Small intestine (tissue), 7 donors: ENCODE measurements around the gene TSPOAP1. TPM values are rescaled to one million over a fixed set of nuclear protein-coding genes. Genes with fewer than 3 reads are reported as not detected.

Experiments
- DNase-seq, 2 donors: peaks; one replicate each; pipeline versions ENCODE4 v3.0.0 to v3.0.0-alpha.2; 2013
- FAIRE-seq: peaks from 2 replicates; lab custom pipeline; 2012; peaks lifted over from hg19 to GRCh38; lab: Jason Lieb, UNC
- H3K27ac ChIP-seq, 3 donors: one replicate each; pipeline ENCODE4 v1.5.1; 2013; ENCODE audit warnings: low read length in 2 of 3, mild to moderate bottlenecking in 2 of 3, control low read depth in 1 of 3, inconsistent platforms in 1 of 3, low read depth in 1 of 3, moderate library complexity in 1 of 3
- H3K27me3 ChIP-seq, 3 donors: one replicate each; pipeline ENCODE4 v1.6.1; 2013; ENCODE audit warnings: low read length in 3 of 3, inconsistent platforms in 1 of 3; ENCODE audit not compliant: control insufficient read depth in 3 of 3, insufficient read depth in 3 of 3
- H3K36me3 ChIP-seq, 3 donors: one replicate each; pipeline ENCODE4 v1.6.1; 2013; ENCODE audit warnings: low read length in 3 of 3, inconsistent platforms in 1 of 3, low read depth in 1 of 3, mild to moderate bottlenecking in 1 of 3, moderate library complexity in 1 of 3; ENCODE audit not compliant: control insufficient read depth in 3 of 3, insufficient read depth in 2 of 3
- H3K4me1 ChIP-seq, 3 donors: one replicate each; pipeline ENCODE4 v1.6.1; 2013; ENCODE audit warnings: low read length in 2 of 3, inconsistent platforms in 1 of 3, low read depth in 1 of 3, mild to moderate bottlenecking in 1 of 3, moderate library complexity in 1 of 3; ENCODE audit not compliant: control insufficient read depth in 3 of 3, insufficient read depth in 2 of 3
- H3K4me3 ChIP-seq, 3 donors: one replicate each; pipeline ENCODE4 v1.5.1; 2013; ENCODE audit warnings: low read length in 3 of 3, control low read depth in 1 of 3, inconsistent platforms in 1 of 3, low read depth in 1 of 3, mild to moderate bottlenecking in 1 of 3, moderate library complexity in 1 of 3
- H3K9me3 ChIP-seq, 2 donors: one replicate each; pipeline ENCODE4 v1.6.1; 2013; ENCODE audit warnings: low read depth in 1 of 2, low read length in 1 of 2; ENCODE audit not compliant: control insufficient read depth in 2 of 2, insufficient read depth in 1 of 2
- WGBS, 3 donors: extraction: QIAGEN DNeasy Blood & Tissue Kit; methylation state at CpG; one replicate each; pipeline ENCODE4 v1.1.7; 2013; 5-methylcytosine and 5-hydroxymethylcytosine counted together
- polyA plus RNA-seq, 4 donors: library from polyadenylated mRNA; stranded (reverse) in 3 of 4; unstranded in 1 of 4; fragments of 200-250 nt in 3 of 4; fragments of 120-200 nt in 1 of 4; gene quantifications; one replicate each; pipeline versions ENCODE4 v1.2.1 to v1.2.3, GENCODE V29; 2013
- donor health status: healthy with polysubstance abuse.
- donor health status: control.
- donor health status: control.
- donor health status: Bipolar disorder and iron deficiency.
- donor health status: healthy.

Gene TSPOAP1
- polyA plus RNA-seq, 4 donors = 0.89 to 10.9 (median 2.6) TPM

- DNase-seq (no peak), FAIRE-seq (no peak)
- Histone ChIP-seq H3K4me3 (peak overlapping the region in 1 of 3 donors; percentile 15), H3K9me3 (no peaks in the 10 kb centered on the region), H3K27me3 (peaks cover 2 to 46% (median 4%) of the 10 kb centered on the region in 3 donors), H3K27ac (peak overlapping the region in 1 of 3 donors; percentile 17), H3K36me3 (no peaks in the 10 kb centered on the region), H3K4me1 (peaks cover 0 to 5% (median 0%) of the 10 kb centered on the region in 3 donors)
- 16 to 36% (median 33%) methylated on average over 5 of the region's 5 CpGs for WGBS, 3 donors
These were observed 50.0 kb downstream of the TSPOAP1 start for GRCh38 chr17:58278661-58279015.

GRCh38 chr17:58277802-58278595, 50.6 kb downstream of the TSPOAP1 start:
- FAIRE-seq = no peak

GRCh38 chr17:58277107-58277801, 51.3 kb downstream of the TSPOAP1 start:
- DNase-seq (peak in 1 of 2 donors; percentile 8), FAIRE-seq (no peak)
- 56 to 61% (median 59%) methylated on average over 5 of the region's 5 CpGs for WGBS, 3 donors
- Histone ChIP-seq H3K4me3 (no peak overlapping the region), H3K27ac (no peak overlapping the region), H3K4me1 (peaks cover 0 to 5% (median 0%) of the 10 kb centered on the region in 3 donors), H3K9me3 (no peaks in the 10 kb centered on the region), H3K36me3 (no peaks in the 10 kb centered on the region), H3K27me3 (peaks cover 2 to 44% (median 4%) of the 10 kb centered on the region in 3 donors)

More at GRCh38 chr17:58277802-58278595, 50.6 kb downstream of the TSPOAP1 start:
- DNase-seq = no peak
- Histone ChIP-seq H3K4me3 (no peak overlapping the region), H3K27me3 (peaks cover 2 to 44% (median 4%) of the 10 kb centered on the region in 3 donors), H3K27ac (peak overlapping the region in 1 of 3 donors; percentile 17), H3K36me3 (no peaks in the 10 kb centered on the region), H3K9me3 (no peaks in the 10 kb centered on the region), H3K4me1 (peaks cover 0 to 5% (median 0%) of the 10 kb centered on the region in 3 donors)
- 88 to 93% (median 89%) methylated on average over 34 to 36 of the region's 36 CpGs for WGBS, 3 donors

GRCh38 chr17:58276423-58276822, 52.2 kb downstream of the TSPOAP1 start:
- Histone ChIP-seq H3K9me3 (no peaks in the 10 kb centered on the region), H3K27me3 (peaks cover 2 to 42% (median 4%) of the 10 kb centered on the region in 3 donors), H3K36me3 (no peaks in the 10 kb centered on the region), H3K4me3 (no peak overlapping the region), H3K4me1 (peaks cover 0 to 5% (median 0%) of the 10 kb centered on the region in 3 donors), H3K27ac (no peak overlapping the region)
- DNase-seq = no peak
- no peak for FAIRE-seq
- WGBS, 3 donors = 49 to 57% (median 50%) methylated on average over 2 of the region's 2 CpGs

- DNase-seq = no peak
- Histone ChIP-seq H3K36me3 (no peaks in the 10 kb centered on the region), H3K27ac (no peak overlapping the region), H3K4me3 (no peak overlapping the region), H3K4me1 (peaks cover 0 to 5% (median 0%) of the 10 kb centered on the region in 3 donors), H3K27me3 (peaks cover 2 to 35% (median 4%) of the 10 kb centered on the region in 3 donors), H3K9me3 (no peaks in the 10 kb centered on the region)
- 80 to 92% (median 89%) methylated on average over 10 of the region's 10 CpGs for WGBS, 3 donors
- no peak for FAIRE-seq
These were observed 53.2 kb downstream of the TSPOAP1 start for GRCh38 chr17:58275417-58275816.

GRCh38 chr17:58273453-58274104, 55.0 kb downstream of the TSPOAP1 start:
- no peaks in the 10 kb centered on the region for H3K36me3 ChIP-seq
- H3K27me3 ChIP-seq = peaks cover 0 to 17% (median 0%) of the 10 kb centered on the region in 3 donors
- H3K9me3 ChIP-seq = no peaks in the 10 kb centered on the region
- no peaks in the 10 kb centered on the region for H3K4me1 ChIP-seq
- H3K27ac ChIP-seq = no peak overlapping the region
- H3K4me3 ChIP-seq = no peak overlapping the region
- 66 to 82% (median 75%) methylated on average over 15 of the region's 15 CpGs for WGBS, 3 donors
- no peak for FAIRE-seq
- DNase-seq = no peak

GRCh38 chr17:58272367-58273280, 56.0 kb downstream of the TSPOAP1 start:
- peaks cover 0 to 8% (median 0%) of the 10 kb centered on the region in 3 donors for H3K27me3 ChIP-seq
- H3K27ac ChIP-seq = no peak overlapping the region
- FAIRE-seq (no peak), DNase-seq (no peak)
- no peaks in the 10 kb centered on the region for H3K36me3 ChIP-seq
- H3K9me3 ChIP-seq = no peaks in the 10 kb centered on the region
- WGBS, 3 donors = 86 to 88% (median 87%) methylated on average over 12 of the region's 12 CpGs
- no peak overlapping the region for H3K4me3 ChIP-seq
- H3K4me1 ChIP-seq = no peaks in the 10 kb centered on the region
